Measurements from ENCODE around the gene ELL2. TPM values are rescaled to one million over a fixed set of nuclear protein-coding genes. Genes with fewer than 3 reads are reported as not detected.
A peak's percentile ranks its signal among the peaks of the same experiment; 100 is the strongest.
"Not testable (repeated sequence)": the region's sequence is repeated elsewhere in the genome, so short reads cannot be mapped to it uniquely, and the experiment has no call there.

ELL2 gene
- total RNA-seq, 2 donors from 2014 or later = 110 to 200 TPM

DNA sequence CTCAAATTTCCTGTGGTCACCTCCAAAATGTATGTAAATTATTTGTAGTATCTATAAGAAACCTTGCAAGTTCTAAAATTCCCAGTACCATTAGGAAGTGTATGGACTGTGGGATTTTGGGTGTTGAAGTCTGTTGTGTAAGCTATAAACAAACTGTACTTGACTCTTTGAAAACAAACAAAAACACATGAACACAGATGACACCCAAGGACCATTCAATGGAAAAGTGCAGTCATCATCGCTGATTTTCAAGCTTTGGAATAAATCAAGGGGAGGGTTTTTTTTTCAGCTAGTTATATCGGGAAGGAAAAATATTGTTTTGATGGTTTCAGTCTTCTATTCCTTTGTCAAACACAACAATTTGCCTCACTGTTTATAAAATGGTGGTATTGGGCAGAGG is 49.6 kb downstream of the ELL2 start:
- H3K36me3 Mint-ChIP-seq = peaks cover 26% of the 10 kb centered on the region
- no peak overlapping the region for H3K4me3 Mint-ChIP-seq
- no peaks in the 10 kb centered on the region for H3K9me3 Mint-ChIP-seq
- H3K27ac Mint-ChIP-seq = peak overlapping the region in 1 of 2 donors; percentile 49
- DNase-seq (ENCODE audit: low spot score) = no peak
- H3K4me1 Mint-ChIP-seq (ENCODE audit: low read depth in 2 of 2) = peaks cover 48 to 54% of the 10 kb centered on the region in 2 donors
- no peaks in the 10 kb centered on the region for H3K27me3 Mint-ChIP-seq
- no peak for ATAC-seq

DNA sequence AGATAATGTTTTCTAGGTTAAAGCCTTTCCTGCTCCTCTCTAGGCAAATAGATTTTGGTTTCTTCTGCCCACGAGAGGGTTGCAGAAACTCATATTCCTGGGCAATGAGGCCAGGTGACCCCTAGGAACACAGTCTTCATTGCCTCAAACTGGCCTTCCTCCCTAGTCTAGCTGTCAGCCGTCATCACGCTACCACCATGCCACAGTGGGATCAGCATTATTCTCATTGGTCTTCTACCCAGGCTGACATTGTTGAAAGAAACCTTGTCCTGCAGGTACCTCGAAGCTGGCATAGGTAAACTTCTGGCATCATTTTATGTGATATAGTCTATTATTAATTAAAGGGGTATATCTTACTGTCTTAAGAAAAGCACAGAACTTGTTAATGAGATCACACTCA is 51.1 kb downstream of the ELL2 start:
- DNase-seq (ENCODE audit: low spot score) = no peak
- Mint-ChIP-seq H3K4me3 (no peak overlapping the region), H3K27me3 (no peaks in the 10 kb centered on the region), H3K27ac (no peak overlapping the region), H3K4me1 (ENCODE audit: low read depth in 2 of 2) (peaks cover 44 to 47% of the 10 kb centered on the region in 2 donors), H3K36me3 (peaks cover 26% of the 10 kb centered on the region), H3K9me3 (no peaks in the 10 kb centered on the region)
- no peak for ATAC-seq

DNA sequence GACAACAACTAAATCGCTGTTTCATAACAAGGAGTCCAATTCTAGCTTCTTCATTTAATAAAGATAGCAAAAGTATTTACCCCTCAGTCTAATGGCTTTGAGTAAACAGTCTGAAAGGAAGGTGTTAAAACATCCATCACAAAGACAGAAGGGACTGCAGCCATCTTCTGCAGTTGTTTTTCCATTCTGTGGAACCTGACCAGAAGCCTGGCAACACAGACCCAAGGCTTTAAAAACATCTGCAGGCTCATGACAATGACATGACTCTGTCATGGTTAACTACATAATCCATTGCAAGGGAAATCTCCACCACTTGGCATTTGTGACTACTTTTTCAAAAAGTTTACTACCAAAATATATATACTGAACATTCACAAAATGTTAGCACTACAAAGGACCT is 51.9 kb downstream of the ELL2 start:
- Mint-ChIP-seq H3K4me3 (no peak overlapping the region), H3K36me3 (peaks cover 32% of the 10 kb centered on the region), H3K27me3 (no peaks in the 10 kb centered on the region), H3K4me1 (ENCODE audit: low read depth in 2 of 2) (peaks cover 45 to 48% of the 10 kb centered on the region in 2 donors), H3K9me3 (no peaks in the 10 kb centered on the region), H3K27ac (peak overlapping the region in 1 of 2 donors; percentile 68)
- ATAC-seq (no peak), DNase-seq (ENCODE audit: low spot score) (no peak)

DNA sequence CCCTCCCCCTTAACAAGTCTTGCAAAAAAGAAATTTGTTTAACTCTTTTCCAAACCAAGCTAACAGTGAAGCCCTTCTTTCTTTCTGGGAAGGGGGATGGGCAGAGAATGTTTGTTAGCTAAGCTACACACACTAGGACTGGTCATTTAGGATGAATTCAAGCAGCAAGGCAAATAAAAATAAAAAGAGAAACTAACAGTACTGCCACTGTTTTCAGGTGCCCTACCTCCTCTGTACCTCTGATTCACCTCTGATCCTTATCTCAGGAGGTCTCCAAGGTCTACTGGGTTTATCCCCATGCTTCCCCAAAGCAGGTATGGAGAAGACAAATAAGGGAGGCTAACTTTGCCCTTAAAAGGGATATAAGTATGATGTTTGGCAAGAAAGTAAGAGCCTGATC is 52.9 kb downstream of the ELL2 start:
- DNase-seq (ENCODE audit: low spot score) (no peak), ATAC-seq (no peak)
- peaks cover 50% of the 10 kb centered on the region in 2 donors for H3K4me1 Mint-ChIP-seq (ENCODE audit: low read depth in 2 of 2)
- H3K9me3 Mint-ChIP-seq = peaks cover 2% of the 10 kb centered on the region
- no peaks in the 10 kb centered on the region for H3K27me3 Mint-ChIP-seq
- H3K36me3 Mint-ChIP-seq = peaks cover 37% of the 10 kb centered on the region
- H3K4me3 Mint-ChIP-seq = no peak overlapping the region
- peak overlapping the region; percentile 41 to 68 for H3K27ac Mint-ChIP-seq

DNA sequence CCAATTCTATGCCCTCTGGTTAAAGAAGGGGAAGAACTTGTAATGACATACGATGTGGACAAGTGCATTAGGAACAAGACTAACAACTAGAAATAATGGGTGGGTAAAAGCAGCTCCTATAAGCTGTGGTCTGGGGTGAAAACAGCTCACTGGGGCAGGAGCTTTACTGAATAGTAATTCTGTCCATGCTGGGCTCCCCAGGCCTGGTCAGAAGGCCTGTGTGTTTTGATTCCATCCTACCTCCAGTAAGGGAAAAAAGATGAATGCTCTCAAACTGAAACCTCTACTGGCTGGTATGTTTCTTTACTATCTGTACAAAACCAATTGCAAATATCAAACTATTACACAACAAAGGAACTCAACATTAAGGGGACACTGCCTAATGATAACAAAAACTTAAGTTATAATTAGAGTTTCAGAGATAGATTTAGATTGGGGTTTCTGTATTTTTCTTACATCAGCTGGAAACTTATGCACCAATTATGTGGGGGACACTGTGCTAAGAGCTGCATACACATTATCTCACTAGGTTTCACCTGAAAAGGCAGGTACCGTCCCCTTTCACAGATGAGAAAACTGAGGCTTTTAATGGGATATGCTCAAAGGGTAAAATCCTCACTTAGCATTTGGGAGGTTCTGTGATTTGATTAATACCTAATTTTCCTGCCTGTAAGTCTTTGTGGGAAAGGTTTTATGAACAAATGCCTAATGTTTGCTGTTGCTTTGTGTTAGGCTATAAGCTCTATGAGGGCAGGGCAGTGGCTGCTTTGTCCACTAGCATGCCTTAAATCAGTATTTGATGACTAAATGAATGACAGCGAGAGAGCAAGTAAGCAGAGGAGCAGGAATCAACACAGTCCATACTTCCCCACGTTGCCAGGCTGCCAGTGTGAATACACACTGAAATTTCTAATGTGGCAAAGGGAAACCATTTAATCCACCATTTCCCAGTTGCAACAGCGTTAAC is 53.6 kb downstream of the ELL2 start:
- ATAC-seq = peak; percentile 48 to 60
- H3K36me3 Mint-ChIP-seq = peaks cover 41% of the 10 kb centered on the region
- no peak for DNase-seq (ENCODE audit: low spot score)
- H3K9me3 Mint-ChIP-seq = peaks cover 3% of the 10 kb centered on the region
- peak overlapping the region; percentile 68 to 86 for H3K27ac Mint-ChIP-seq
- H3K4me1 Mint-ChIP-seq (ENCODE audit: low read depth in 2 of 2) = peaks cover 53 to 58% of the 10 kb centered on the region in 2 donors
- H3K4me3 Mint-ChIP-seq = peak overlapping the region; percentile 66
- H3K27me3 Mint-ChIP-seq = no peaks in the 10 kb centered on the region

DNA sequence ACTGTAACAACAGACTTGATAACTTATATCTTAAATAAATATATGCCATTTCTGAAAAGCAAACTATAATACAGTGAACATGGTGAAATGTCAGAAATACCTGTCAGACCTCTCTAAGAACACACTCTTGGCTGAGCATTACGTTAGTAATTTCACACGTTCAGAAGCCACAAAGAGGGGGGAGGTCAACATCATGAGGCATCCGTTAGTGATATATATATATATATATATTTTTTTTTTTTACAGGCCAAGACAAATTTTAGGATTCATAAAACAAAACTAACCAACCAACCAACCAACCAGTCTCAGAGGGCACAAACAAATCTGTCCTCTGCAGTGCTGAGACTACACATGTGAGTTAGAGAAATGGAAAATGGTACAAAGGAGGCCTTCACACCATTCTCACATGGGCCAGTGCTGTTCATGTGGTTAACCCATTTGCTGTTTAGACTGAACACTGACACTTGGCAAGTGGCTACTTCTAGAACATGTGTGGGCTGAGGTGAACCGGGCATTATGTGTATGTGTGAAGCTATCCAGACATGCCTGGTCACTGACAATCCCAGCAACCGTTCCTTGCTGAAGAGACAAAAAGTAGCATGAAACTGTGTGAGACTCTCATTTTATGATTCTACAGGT is 54.5 kb downstream of the ELL2 start:
- ATAC-seq (peak; percentile 93), DNase-seq (ENCODE audit: low spot score) (peak; percentile 72)
- H3K4me3 Mint-ChIP-seq = peak overlapping the region; percentile 66
- peaks cover 3% of the 10 kb centered on the region for H3K9me3 Mint-ChIP-seq
- H3K27me3 Mint-ChIP-seq = no peaks in the 10 kb centered on the region
- H3K4me1 Mint-ChIP-seq (ENCODE audit: low read depth in 2 of 2) = peaks cover 53 to 57% of the 10 kb centered on the region in 2 donors
- peak overlapping the region; percentile 68 to 86 for H3K27ac Mint-ChIP-seq
- H3K36me3 Mint-ChIP-seq = peaks cover 42% of the 10 kb centered on the region

DNA sequence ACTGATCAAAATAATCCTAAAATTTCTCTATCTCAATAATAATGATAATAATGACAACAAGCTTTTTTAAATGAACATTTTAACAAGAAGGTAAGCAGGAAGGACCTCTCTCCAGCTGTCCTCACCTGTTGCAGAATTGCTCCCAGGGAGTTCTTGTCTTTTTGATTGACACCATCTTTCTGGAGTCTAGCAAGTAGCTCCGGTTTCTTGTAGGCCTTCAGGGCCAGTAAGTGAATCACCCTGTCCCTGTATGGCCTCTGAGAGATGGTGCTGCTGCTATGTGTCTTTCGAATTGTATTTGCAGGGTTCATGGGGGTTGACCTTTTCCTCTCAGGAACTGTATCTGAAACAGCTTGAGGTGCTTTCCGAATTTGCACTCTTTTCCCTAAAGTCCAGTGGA is 55.3 kb downstream of the ELL2 start:
- not testable (repeated sequence) for H3K27me3 Mint-ChIP-seq; H3K9me3 Mint-ChIP-seq; ATAC-seq; DNase-seq (ENCODE audit: low spot score); H3K27ac Mint-ChIP-seq
- peak overlapping the region; percentile 21 for H3K4me3 Mint-ChIP-seq
- H3K36me3 Mint-ChIP-seq = peaks cover 38% of the 10 kb centered on the region
- H3K4me1 Mint-ChIP-seq (ENCODE audit: low read depth in 2 of 2) = peaks cover 52 to 57% of the 10 kb centered on the region in 2 donors

DNA sequence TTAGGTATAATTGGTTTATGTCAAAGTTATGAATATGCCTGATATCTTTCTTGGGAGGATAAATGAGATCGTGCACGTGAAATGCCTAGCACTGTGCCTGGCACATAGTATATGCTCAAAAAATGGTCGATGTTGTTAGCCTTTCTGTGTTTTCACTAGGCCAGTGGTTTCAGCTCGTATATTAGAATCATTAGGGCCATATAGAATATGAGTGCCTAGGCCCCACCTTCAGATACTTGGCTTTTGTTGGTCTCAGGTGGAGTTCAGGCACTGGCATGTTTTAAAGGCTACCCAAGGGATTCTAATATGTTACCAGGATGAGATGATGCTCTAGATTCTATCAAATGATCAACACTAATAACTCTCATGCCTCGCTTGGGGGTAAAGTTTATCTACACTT is 56.8 kb downstream of the ELL2 start:
- peaks cover 3% of the 10 kb centered on the region for H3K9me3 Mint-ChIP-seq
- ATAC-seq = no peak
- H3K4me3 Mint-ChIP-seq = no peak overlapping the region
- peaks cover 37% of the 10 kb centered on the region for H3K36me3 Mint-ChIP-seq
- peak overlapping the region in 1 of 2 donors; percentile 84 for H3K27ac Mint-ChIP-seq
- H3K27me3 Mint-ChIP-seq = no peaks in the 10 kb centered on the region
- DNase-seq (ENCODE audit: low spot score) = no peak
- H3K4me1 Mint-ChIP-seq (ENCODE audit: low read depth in 2 of 2) = peaks cover 48 to 53% of the 10 kb centered on the region in 2 donors

DNA sequence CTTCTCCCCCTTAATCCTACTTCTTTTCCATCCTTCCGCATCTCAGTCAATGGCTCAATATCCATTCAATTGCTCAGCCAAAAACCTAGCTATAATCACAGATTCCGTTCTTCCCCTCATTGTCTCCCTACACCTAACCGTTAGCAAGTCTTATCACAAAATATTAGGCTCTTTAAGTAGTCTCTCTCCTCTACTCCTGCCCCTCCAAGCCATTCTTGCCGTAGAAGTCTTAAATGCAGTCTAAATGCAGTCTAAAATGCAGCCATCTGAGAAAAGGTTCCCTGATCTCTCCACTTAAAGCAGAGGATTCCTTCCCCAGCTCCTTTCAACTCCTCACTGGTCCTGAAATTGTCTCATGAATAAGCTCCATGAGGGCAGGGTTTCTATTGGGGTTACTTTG is 57.8 kb downstream of the ELL2 start:
- Mint-ChIP-seq H3K27ac (peak overlapping the region in 1 of 2 donors; percentile 5), H3K9me3 (peaks cover 3% of the 10 kb centered on the region), H3K27me3 (no peaks in the 10 kb centered on the region), H3K36me3 (peaks cover 37% of the 10 kb centered on the region), H3K4me1 (ENCODE audit: low read depth in 2 of 2) (peaks cover 43 to 47% of the 10 kb centered on the region in 2 donors), H3K4me3 (no peak overlapping the region)
- ATAC-seq (no peak), DNase-seq (ENCODE audit: low spot score) (no peak)

DNA sequence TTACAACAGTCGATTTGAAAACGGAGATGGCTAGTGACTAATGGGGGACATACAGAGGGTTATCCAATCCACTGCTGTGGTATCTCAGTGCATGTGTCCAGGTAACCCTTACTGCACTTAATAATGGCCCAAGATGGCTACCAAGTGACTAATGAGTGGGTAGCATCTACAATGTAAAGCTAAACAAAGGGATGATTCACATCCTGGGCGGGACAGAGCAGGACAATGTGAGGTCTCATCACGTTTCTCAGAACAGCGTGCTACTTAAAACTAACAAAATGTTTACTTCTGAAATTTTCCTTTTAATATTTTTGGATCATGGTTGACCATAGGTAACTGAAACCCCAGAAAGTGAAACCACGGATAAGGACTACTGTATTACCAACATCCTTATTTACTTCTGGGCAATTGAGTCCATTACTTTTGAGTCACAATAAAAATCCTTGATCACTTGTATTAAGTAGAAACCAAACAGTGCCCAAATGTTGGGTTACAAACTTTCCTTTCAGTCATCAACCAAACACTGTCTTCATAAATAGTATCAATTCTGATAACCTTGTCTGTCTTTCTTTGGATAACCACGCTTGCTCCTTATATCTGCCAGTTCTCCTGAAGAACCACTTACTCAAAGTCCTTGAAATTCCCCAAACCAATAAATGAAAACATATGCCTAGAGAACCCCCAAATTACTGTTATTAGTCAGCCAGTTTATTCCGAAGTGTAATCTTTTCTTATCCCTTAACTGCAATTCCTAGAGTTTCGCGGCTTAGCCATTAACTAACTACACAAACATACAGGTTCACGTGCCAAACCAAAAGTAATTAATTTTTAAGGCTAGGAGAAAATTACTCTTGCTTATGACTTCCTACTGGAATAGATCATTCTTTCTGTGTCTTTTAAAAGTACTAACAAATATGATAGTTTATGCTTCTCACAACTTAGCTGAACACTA is 59.7 kb downstream of the ELL2 start:
- ATAC-seq = peak; percentile 61 to 80
- Mint-ChIP-seq H3K36me3 (peaks cover 46% of the 10 kb centered on the region), H3K27ac (peak overlapping the region in 1 of 2 donors; percentile 54), H3K9me3 (peaks cover 3% of the 10 kb centered on the region), H3K4me3 (no peak overlapping the region), H3K4me1 (ENCODE audit: low read depth in 2 of 2) (peaks cover 26 to 30% of the 10 kb centered on the region in 2 donors), H3K27me3 (no peaks in the 10 kb centered on the region)
- DNase-seq (ENCODE audit: low spot score) = no peak

DNA sequence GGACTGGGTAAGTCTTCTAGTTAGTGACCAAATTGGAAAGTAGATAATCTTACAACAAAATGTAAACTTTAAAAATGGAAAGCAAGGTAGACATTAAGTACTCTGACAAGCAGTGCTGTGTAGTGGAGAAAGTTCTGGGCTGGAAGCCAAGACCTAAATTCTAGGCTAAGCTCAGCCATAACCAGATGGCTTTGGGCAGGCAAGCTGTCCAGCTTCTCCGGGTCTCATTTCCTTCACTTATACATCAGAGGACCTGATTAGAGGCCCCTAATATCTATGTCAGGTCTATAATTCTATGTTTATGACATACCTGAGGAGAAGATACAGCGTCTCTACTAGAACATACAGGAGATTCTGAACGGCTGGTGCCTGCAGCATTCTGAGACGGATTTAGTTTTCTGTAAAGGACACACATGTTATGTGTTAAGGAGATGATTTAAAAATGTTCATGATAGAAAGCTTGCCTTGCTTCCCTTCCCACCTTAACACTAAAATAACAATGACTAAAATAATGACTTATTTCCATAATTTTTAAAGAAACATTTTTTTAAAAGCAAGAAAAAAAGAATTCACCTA is 61.2 kb downstream of the ELL2 start:
- Mint-ChIP-seq H3K27ac (no peak overlapping the region), H3K4me3 (no peak overlapping the region), H3K4me1 (ENCODE audit: low read depth in 2 of 2) (peaks cover 21 to 23% of the 10 kb centered on the region in 2 donors), H3K27me3 (no peaks in the 10 kb centered on the region), H3K9me3 (peaks cover 3% of the 10 kb centered on the region), H3K36me3 (peaks cover 46% of the 10 kb centered on the region)
- DNase-seq (ENCODE audit: low spot score) (no peak), ATAC-seq (no peak)

DNA sequence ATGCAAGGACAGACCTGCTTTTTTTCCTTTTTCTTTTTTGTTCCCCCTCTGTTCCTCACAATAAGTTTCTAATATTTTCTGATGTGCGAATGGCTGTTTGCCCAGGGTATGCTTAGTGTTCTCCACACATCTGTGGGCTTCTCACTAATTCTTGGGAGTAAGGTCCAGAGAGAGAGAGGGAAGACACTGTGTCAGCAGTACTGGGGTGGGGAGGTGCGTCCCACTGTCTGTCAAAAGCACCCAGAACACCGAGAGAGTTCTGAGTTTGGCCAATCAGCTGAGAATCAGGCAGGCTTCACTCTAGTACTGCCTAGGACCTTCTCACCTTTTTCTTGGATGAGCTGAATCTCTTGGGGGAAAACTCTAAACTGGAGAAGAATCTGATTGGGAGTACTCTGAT is 61.8 kb downstream of the ELL2 start:
- H3K4me1 Mint-ChIP-seq (ENCODE audit: low read depth in 2 of 2) = peaks cover 19 to 21% of the 10 kb centered on the region in 2 donors

DNA sequence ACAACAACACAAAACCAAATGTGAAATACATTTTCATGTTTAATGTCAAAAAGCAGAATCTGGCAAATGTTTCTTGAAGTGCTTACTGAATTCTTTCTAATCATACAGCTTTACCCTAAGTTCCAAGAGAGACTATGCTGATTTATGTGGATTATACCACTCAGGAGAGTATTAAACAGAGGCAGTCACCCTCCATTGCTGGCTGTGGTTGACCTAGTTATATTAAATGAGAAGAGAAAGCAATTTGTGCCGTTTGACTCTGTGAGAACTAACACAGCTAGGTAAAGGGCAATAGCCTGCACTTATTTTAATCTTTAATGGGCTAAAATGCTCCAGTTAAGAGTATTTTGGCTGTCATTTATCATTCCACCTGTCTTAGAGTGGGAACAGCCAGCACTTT is 62.6 kb downstream of the ELL2 start:
- DNase-seq (ENCODE audit: low spot score) (no peak), ATAC-seq (no peak)
- Mint-ChIP-seq H3K9me3 (peaks cover 3% of the 10 kb centered on the region), H3K4me1 (ENCODE audit: low read depth in 2 of 2) (peaks cover 19 to 20% of the 10 kb centered on the region in 2 donors), H3K4me3 (no peak overlapping the region), H3K27me3 (no peaks in the 10 kb centered on the region), H3K36me3 (peaks cover 44% of the 10 kb centered on the region), H3K27ac (peak overlapping the region; percentile 1 to 12)

More for the DNA sequence above, 61.8 kb downstream of the ELL2 start:
- Mint-ChIP-seq H3K27me3 (no peaks in the 10 kb centered on the region), H3K36me3 (peaks cover 48% of the 10 kb centered on the region), H3K27ac (no peak overlapping the region), H3K4me3 (no peak overlapping the region), H3K9me3 (peaks cover 3% of the 10 kb centered on the region)
- no peak for DNase-seq (ENCODE audit: low spot score)
- ATAC-seq = no peak

Data from natural killer cell treated with Interleukin-12 subunit alpha and Interleukin-12 subunit beta and Interleukin-15 and Interleukin-18, amount 100 ng/mL, for 72 hours (primary cell).